ENCODE measurements around the gene BMP10. TPM values are rescaled to one million over a fixed set of nuclear protein-coding genes. Genes with fewer than 3 reads are reported as not detected.

BMP10 gene
- total RNA-seq, 1 experiment from 2014 or later, result not detected

DNA sequence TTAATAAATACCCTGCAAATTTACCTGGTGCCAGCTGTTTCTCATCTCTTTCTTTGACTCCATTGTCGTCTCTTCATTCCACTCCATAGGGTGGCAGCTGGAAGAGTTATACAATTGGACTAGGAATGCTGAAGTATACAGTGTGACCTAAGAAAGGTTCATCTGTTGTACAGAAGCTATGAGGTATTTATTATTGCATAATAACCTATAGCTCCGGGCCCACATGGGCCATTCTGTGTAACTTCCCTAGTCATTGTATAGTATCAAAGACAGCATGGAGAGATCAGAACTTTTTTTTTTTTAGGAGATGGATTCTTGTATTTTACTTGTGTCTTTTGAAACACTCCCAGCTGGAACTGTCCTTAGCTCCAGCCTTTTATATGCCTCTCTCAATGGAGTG, 26.2 kb downstream of the BMP10 start:
- Histone ChIP-seq H3K4ac (ENCODE audit: low read depth, low read length) (no peak overlapping the region), H3K27ac (ENCODE audit: insufficient read length, low read depth, low read length) (no peak overlapping the region), H3K79me1 (ENCODE audit: insufficient read depth, low read depth, low read length, poor library complexity, severe bottlenecking) (no peaks in the 10 kb centered on the region), H2BK5ac (ENCODE audit: insufficient read length, low read length) (no peak overlapping the region), H2BK120ac (ENCODE audit: low read depth, low read length, poor library complexity, severe bottlenecking) (no peak overlapping the region), H2BK20ac (ENCODE audit: low read depth, low read length, poor library complexity, severe bottlenecking) (no peak overlapping the region), H3K14ac (ENCODE audit: insufficient read depth, low read length) (no peak overlapping the region), H2AK5ac (ENCODE audit: insufficient read length, low read length) (no peak overlapping the region), H3K23me2 (ENCODE audit: insufficient read length, low read depth, low read length, poor library complexity, severe bottlenecking) (no peaks in the 10 kb centered on the region), H3T11ph (ENCODE audit: low read length) (no peak overlapping the region), H3K9ac (ENCODE audit: extremely low read depth, insufficient read length, low read length) (no peak overlapping the region), H4K91ac (ENCODE audit: insufficient read length, low read depth, low read length) (no peak overlapping the region), H2AFZ (ENCODE audit: low read length) (no peak overlapping the region), H4K8ac (replicated peaks; ENCODE audit: insufficient read length, low read depth, low read length) (no peak overlapping the region), H3K56ac (ENCODE audit: insufficient read length, low read depth, low read length) (no peak overlapping the region), H4K5ac (ENCODE audit: insufficient read length, low read depth, low read length) (no peak overlapping the region), H3K9me3 (ENCODE audit: control insufficient read depth, low read depth, low read length) (no peaks in the 10 kb centered on the region), H3K79me2 (ENCODE audit: insufficient read depth, low read length) (no peaks in the 10 kb centered on the region), H3K4me2 (ENCODE audit: insufficient read depth, insufficient read length, low read length) (no peak overlapping the region), H3K23ac (ENCODE audit: insufficient read length, low read depth, low read length) (no peak overlapping the region), H4K20me1 (ENCODE audit: control insufficient read depth, insufficient read depth, insufficient read length) (no peaks in the 10 kb centered on the region), H2BK12ac (ENCODE audit: insufficient read length, low read depth, low read length) (no peak overlapping the region), H3K27me3 (ENCODE audit: insufficient read depth, low read length) (no peaks in the 10 kb centered on the region), H2BK15ac (ENCODE audit: low read depth, low read length) (no peak overlapping the region), H3K4me1 (ENCODE audit: insufficient read depth, low read length) (no peaks in the 10 kb centered on the region), H3K18ac (ENCODE audit: insufficient read length, low read depth, low read length) (no peak overlapping the region)
- WGBS (ENCODE audit: extremely low coverage, insufficient read length, low lambda C conversion rate), result no CpG with 5 or more reads among the region's 2 CpGs
- no peak overlapping the region for H3K27ac Mint-ChIP-seq
- H3K4me1 Mint-ChIP-seq, result no peaks in the 10 kb centered on the region
- no peak for TF ChIP-seq CTCF (conservative IDR thresholded peaks at IDR 0.05)
- H3K36me3 Mint-ChIP-seq (ENCODE audit: insufficient read depth in 1 of 3, low read depth in 3 of 3), result 0 out of 7 replicates have a peak, but pooled peaks cover 0 to 5% (median 3%) of the 10 kb centered on the region in 3 experiments
- DNase-seq, result no peak
- peaks cover 3% of the 10 kb centered on the region; the same call in 1 of the 2 replicates for H3K27me3 Mint-ChIP-seq (ENCODE audit: low read depth)
- peaks cover 6 to 7% of the 10 kb centered on the region in 2 experiments for H3K9me3 Mint-ChIP-seq
- no peak overlapping the region for H3K4me3 Mint-ChIP-seq

Measured in H9 (cell line).